ENCODE results near the gene ZNF438. TPM values are rescaled to one million over a fixed set of nuclear protein-coding genes. Genes with fewer than 3 reads are reported as not detected.

ZNF438 gene
- total and polyA plus RNA-seq, 2 of the 8 experiments (the other 6 are each of a cell fraction or from before 2014, with no cell fraction given) = 0.95 to 1.7 TPM

DNA sequence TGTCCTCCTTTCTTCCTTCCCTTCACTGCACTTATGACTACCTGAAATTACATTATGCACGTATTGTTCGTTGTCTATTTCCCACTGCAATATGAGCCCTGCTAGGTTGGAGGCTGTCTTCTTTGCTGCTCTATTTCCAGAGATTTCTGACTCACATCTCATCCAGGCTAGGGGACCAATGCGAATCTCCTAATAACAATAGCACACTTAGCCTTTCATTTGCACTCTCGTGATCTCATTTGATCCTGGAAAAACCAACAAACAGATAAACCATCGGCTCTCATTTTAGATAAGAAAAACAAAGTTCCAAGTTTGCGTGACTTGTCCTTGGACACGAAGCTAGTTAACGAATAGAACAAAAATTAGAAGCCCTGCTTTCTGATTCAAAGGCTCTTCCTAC, 1.4 kb downstream of the ZNF438 start:
- Histone ChIP-seq H2BK20ac (ENCODE audit: low read length) (no peak overlapping the region), H3K27me3 (replicated peaks in 1 of 4; ENCODE audit: control insufficient read depth in 3 of 4, extremely low read depth in 1 of 4, insufficient read depth in 3 of 4, low read length in 3 of 4) (peaks cover 0 to 6% (median 4%) of the 10 kb centered on the region in 4 experiments; a peak in 2 of 7 replicates), H3K27ac (ENCODE audit: low read depth, low read length) (no peak overlapping the region), H2AFZ (ENCODE audit: low read length) (no peak overlapping the region), H3K23ac (ENCODE audit: insufficient read length) (no peak overlapping the region), H3K23me2 (ENCODE audit: low read depth, low read length) (peaks cover 3% of the 10 kb centered on the region; the same call in 1 of the 2 replicates), H2BK120ac (replicated peaks; ENCODE audit: low read depth, low read length) (no peak overlapping the region), H3K4me3 (ENCODE audit: extremely low read depth in 1 of 4, insufficient read depth in 2 of 4, low read depth in 3 of 4, low read length in 4 of 4) (no peak overlapping the region), H2AK5ac (ENCODE audit: low read depth, low read length) (no peak overlapping the region), H3K36me3 (ENCODE audit: control insufficient read depth in 2 of 4, insufficient read depth in 4 of 4, low read length in 3 of 4) (no peaks in the 10 kb centered on the region), H3K79me2 (ENCODE audit: control insufficient read depth in 1 of 2, insufficient read depth in 2 of 2, low read length in 2 of 2) (no peaks in the 10 kb centered on the region), H2BK15ac (ENCODE audit: low read length) (no peak overlapping the region), H3K4me1 (replicated peaks in 1 of 4; ENCODE audit: control insufficient read depth in 3 of 4, insufficient read depth in 4 of 4, low read length in 3 of 4) (peaks cover 0 to 8% (median 1%) of the 10 kb centered on the region in 4 experiments; a peak in 3 of 7 replicates), H3K4ac (replicated peaks; ENCODE audit: insufficient read length, low read depth, low read length) (no peak overlapping the region), H3K79me1 (ENCODE audit: low read depth, low read length) (no peaks in the 10 kb centered on the region), H2BK12ac (ENCODE audit: low read depth, low read length) (no peak overlapping the region), H3K56ac (replicated peaks; ENCODE audit: insufficient read length, low read depth, low read length) (no peak overlapping the region), H2BK5ac (ENCODE audit: low read depth, low read length) (no peak overlapping the region), H3K18ac (ENCODE audit: extremely low read depth, low read length) (no peak overlapping the region), H4K5ac (ENCODE audit: insufficient read length, low read depth, low read length) (no peak overlapping the region), H3K9me3 (ENCODE audit: insufficient read depth in 2 of 2, low read depth in 1 of 2, low read length in 1 of 2) (no peaks in the 10 kb centered on the region), H3K4me2 (ENCODE audit: insufficient read depth in 1 of 2, low read depth in 2 of 2, low read length in 2 of 2) (no peak overlapping the region; a peak in 1 of 4 replicates), H4K8ac (ENCODE audit: extremely low read depth, insufficient read depth, low read length) (no peak overlapping the region), H4K91ac (replicated peaks; ENCODE audit: insufficient read length, low read length) (no peak overlapping the region), H3K14ac (ENCODE audit: insufficient read length) (no peak overlapping the region), H3K9ac (replicated peaks in 1 of 4; ENCODE audit: extremely low read depth in 1 of 4, low read depth in 3 of 4, low read length in 3 of 4) (no peak overlapping the region), H4K20me1 (replicated peaks in 1 of 2; ENCODE audit: control insufficient read depth in 1 of 2, insufficient read depth in 2 of 2, low read length in 2 of 2) (no peaks in the 10 kb centered on the region)
- 76% methylated on average over 8 of the region's 8 CpGs; no CpG with 5 or more reads in 1 of the 2 experiments for WGBS, 2 experiments (ENCODE audit: extremely low coverage in 1 of 2, insufficient coverage in 1 of 2, insufficient read length in 1 of 2, insufficient replicate concordance in 2 of 2, low coverage in 1 of 2, low lambda C conversion rate in 2 of 2, missing lambda C conversion rate in 1 of 2)
- no peak for FAIRE-seq
- TF ChIP-seq, protein P1, sequence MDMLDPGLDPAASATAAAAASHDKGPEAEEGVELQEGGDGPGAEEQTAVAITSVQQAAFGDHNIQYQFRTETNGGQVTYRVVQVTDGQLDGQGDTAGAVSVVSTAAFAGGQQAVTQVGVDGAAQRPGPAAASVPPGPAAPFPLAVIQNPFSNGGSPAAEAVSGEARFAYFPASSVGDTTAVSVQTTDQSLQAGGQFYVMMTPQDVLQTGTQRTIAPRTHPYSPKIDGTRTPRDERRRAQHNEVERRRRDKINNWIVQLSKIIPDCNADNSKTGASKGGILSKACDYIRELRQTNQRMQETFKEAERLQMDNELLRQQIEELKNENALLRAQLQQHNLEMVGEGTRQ (IDR thresholded peaks at IDR 0.05; ENCODE audit: low read length) = no peak
- no peak for TF ChIP-seq HDAC6 (IDR thresholded peaks at IDR 0.05; ENCODE audit: low read depth, low read length)
- TF ChIP-seq BACH1 (IDR thresholded peaks at IDR 0.05; ENCODE audit: low read length) = no peak
- TF ChIP-seq CHD1 (IDR thresholded peaks at IDR 0.05; ENCODE audit: low read depth, low read length) = no peak
- TF ChIP-seq TAF1 (IDR thresholded peaks at IDR 0.05; ENCODE audit: low read depth, low read length) = no peak
- DNase-seq (ENCODE audit: low read depth in 1 of 2, low spot score in 2 of 2) = no peak
- ChIA-PET POLR2A (ENCODE audit: partially characterized antibody) (no interaction called here), CTCF (ENCODE audit: partially characterized antibody) (interaction anchor here (0.7 to 1.8 kb wide), 4 partner anchors 23 to 916 kb away, joined by 3 to 4 read pairs (median 3); no protein-coding TSS in a partner anchor)
